ENCODE measurements around the gene DIAPH2.

The DIAPH2 gene

GRCh38 chrX:97026406-97026805, 341.8 kb downstream of the DIAPH2 start:
- no peaks in the 10 kb centered on the region for H3K9me3 ChIP-seq
- H3K36me3 ChIP-seq: no peaks in the 10 kb centered on the region
- no peaks in the 10 kb centered on the region for H3K4me1 ChIP-seq
- H3K27me3 ChIP-seq: no peaks in the 10 kb centered on the region
- DNase-seq: no peak
- H3K4me3 ChIP-seq (ENCODE audit: low read depth, low read length): no peak overlapping the region
- TF ChIP-seq CTCF (IDR thresholded peaks at IDR 0.05; ENCODE audit: low read depth, low read length): peak; percentile 21; the same call in 1 of the 2 replicates

- no peaks in the 10 kb centered on the region for H3K4me1 ChIP-seq
- no peaks in the 10 kb centered on the region for H3K27me3 ChIP-seq
- H3K4me3 ChIP-seq (ENCODE audit: low read depth, low read length): no peak overlapping the region
- H3K36me3 ChIP-seq: no peaks in the 10 kb centered on the region
- DNase-seq: no peak
- H3K9me3 ChIP-seq: no peaks in the 10 kb centered on the region
- TF ChIP-seq CTCF (IDR thresholded peaks at IDR 0.05; ENCODE audit: low read depth, low read length): no peak
These were observed 342.8 kb downstream of the DIAPH2 start for GRCh38 chrX:97027384-97027922.

- no peaks in the 10 kb centered on the region for H3K9me3 ChIP-seq
- no peaks in the 10 kb centered on the region for H3K27me3 ChIP-seq
- DNase-seq: no peak
These were observed 345.8 kb downstream of the DIAPH2 start for GRCh38 chrX:97030463-97030862.

GRCh38 chrX:97030947-97031346, 346.3 kb downstream of the DIAPH2 start:
- H3K4me1 ChIP-seq: no peaks in the 10 kb centered on the region
- no peaks in the 10 kb centered on the region for H3K36me3 ChIP-seq
- DNase-seq: no peak
- H3K27me3 ChIP-seq: no peaks in the 10 kb centered on the region
- H3K9me3 ChIP-seq: no peaks in the 10 kb centered on the region
- no peak for TF ChIP-seq CTCF (IDR thresholded peaks at IDR 0.05; ENCODE audit: low read depth, low read length)
- H3K4me3 ChIP-seq (ENCODE audit: low read depth, low read length): no peak overlapping the region

More at GRCh38 chrX:97030463-97030862, 345.8 kb downstream of the DIAPH2 start:
- Histone ChIP-seq H3K36me3 (no peaks in the 10 kb centered on the region), H3K4me1 (no peaks in the 10 kb centered on the region), H3K4me3 (ENCODE audit: low read depth, low read length) (no peak overlapping the region)
- TF ChIP-seq CTCF (IDR thresholded peaks at IDR 0.05; ENCODE audit: low read depth, low read length): no peak

- no peaks in the 10 kb centered on the region for H3K36me3 ChIP-seq
- H3K4me1 ChIP-seq: no peaks in the 10 kb centered on the region
- TF ChIP-seq CTCF (IDR thresholded peaks at IDR 0.05; ENCODE audit: low read depth, low read length): no peak
- no peak for DNase-seq
- no peak overlapping the region for H3K4me3 ChIP-seq (ENCODE audit: low read depth, low read length)
- no peaks in the 10 kb centered on the region for H3K27me3 ChIP-seq
- no peaks in the 10 kb centered on the region for H3K9me3 ChIP-seq
These were observed 354.9 kb downstream of the DIAPH2 start for GRCh38 chrX:97039363-97040029.

- no peak for DNase-seq
- no peaks in the 10 kb centered on the region for H3K4me1 ChIP-seq
- no peak overlapping the region for H3K4me3 ChIP-seq (ENCODE audit: low read depth, low read length)
- H3K27me3 ChIP-seq: no peaks in the 10 kb centered on the region
- no peak for TF ChIP-seq CTCF (IDR thresholded peaks at IDR 0.05; ENCODE audit: low read depth, low read length)
- H3K36me3 ChIP-seq: no peaks in the 10 kb centered on the region
- no peaks in the 10 kb centered on the region for H3K9me3 ChIP-seq
These were observed 360.8 kb downstream of the DIAPH2 start for GRCh38 chrX:97045470-97045869.
